ENCODE results near the gene PRSS22. TPM values are rescaled to one million over a fixed set of nuclear protein-coding genes. Genes with fewer than 3 reads are reported as not detected.

The PRSS22 gene
- polyA plus RNA-seq, 1 of the 3 experiments (the other 2 are of a cell fraction): not detected

DNA sequence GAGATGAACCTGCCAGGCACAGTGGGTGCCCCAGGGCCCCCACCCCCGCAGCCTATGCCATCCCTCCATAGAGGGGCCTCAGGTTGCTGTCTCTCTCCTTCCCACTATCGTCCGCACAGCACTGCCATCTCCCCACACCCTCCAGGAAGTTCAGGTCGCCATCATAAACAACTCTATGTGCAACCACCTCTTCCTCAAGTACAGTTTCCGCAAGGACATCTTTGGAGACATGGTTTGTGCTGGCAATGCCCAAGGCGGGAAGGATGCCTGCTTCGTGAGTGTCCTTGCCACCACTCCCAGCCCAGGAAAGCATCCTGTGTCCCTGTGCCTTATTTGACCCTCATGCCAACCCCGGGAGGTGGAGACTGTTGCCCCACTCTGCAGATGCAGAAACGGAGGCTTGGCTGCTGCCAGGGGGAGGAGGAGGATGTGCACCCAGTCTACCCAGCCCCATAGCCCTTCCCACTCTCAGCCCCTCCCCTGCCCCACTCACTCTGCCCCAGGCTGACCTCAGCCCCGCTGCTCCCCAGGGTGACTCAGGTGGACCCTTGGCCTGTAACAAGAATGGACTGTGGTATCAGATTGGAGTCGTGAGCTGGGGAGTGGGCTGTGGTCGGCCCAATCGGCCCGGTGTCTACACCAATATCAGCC is 37.0 kb downstream of the PRSS22 start:
- H3F3A ChIP-seq (replicated peaks; ENCODE audit: insufficient read depth): no peaks in the 10 kb centered on the region
- no peak overlapping the region for H3K4me3 ChIP-seq (ENCODE audit: low read depth in 2 of 2, low read length in 1 of 2)
- DNase-seq: peak; percentile 62
- H3K9me2 ChIP-seq: no peaks in the 10 kb centered on the region
- peak overlapping the region in 1 of 2 experiments; percentile 74; a peak in 2 of 4 replicates for H3K27ac ChIP-seq (ENCODE audit: low read depth in 2 of 2, low read length in 1 of 2)
- H3K4me1 ChIP-seq (ENCODE audit: control insufficient read depth in 1 of 2, insufficient read depth in 2 of 2, low read depth in 1 of 2, low read length in 1 of 2): peaks cover 0 to 24% of the 10 kb centered on the region in 2 experiments; a peak in 1 of 4 replicates
- 57% methylated on average over 12 of the region's 14 CpGs for WGBS (ENCODE audit: low lambda C conversion rate)
- no peak overlapping the region for H2AFZ ChIP-seq (ENCODE audit: low read depth)
- no peak overlapping the region for H3K4me2 ChIP-seq
- H3K9me3 ChIP-seq: no peaks in the 10 kb centered on the region
- ChIA-PET POLR2A (interaction anchor here (1.5 kb wide), 1 partner anchor 43 kb away, joined by 6 read pairs; the partner anchor contains the start of gene ELOB), CTCF (interaction anchor here (1.2 to 2.7 kb wide), 3 partner anchors 10 to 47 kb away, joined by 3 to 13 read pairs (median 10); no protein-coding TSS in a partner anchor)
- no peaks in the 10 kb centered on the region for H3K36me3 ChIP-seq (replicated peaks in 1 of 2; ENCODE audit: control insufficient read depth in 1 of 2, insufficient read depth in 2 of 2, low read length in 1 of 2)
- TF ChIP-seq RCOR1 (IDR thresholded peaks at IDR 0.05; ENCODE audit: low read length) (0 out of 2 replicates have a peak, but pooled peaks have one; percentile 13), RFX5 (IDR thresholded peaks at IDR 0.05; ENCODE audit: low read length) (no peak)
- H3K9ac ChIP-seq: no peak overlapping the region
- H3K27me3 ChIP-seq (ENCODE audit: insufficient read depth): no peaks in the 10 kb centered on the region
- H4K20me1 ChIP-seq (ENCODE audit: insufficient read depth): no peaks in the 10 kb centered on the region
- H3K79me2 ChIP-seq (ENCODE audit: insufficient read depth): no peaks in the 10 kb centered on the region

DNA sequence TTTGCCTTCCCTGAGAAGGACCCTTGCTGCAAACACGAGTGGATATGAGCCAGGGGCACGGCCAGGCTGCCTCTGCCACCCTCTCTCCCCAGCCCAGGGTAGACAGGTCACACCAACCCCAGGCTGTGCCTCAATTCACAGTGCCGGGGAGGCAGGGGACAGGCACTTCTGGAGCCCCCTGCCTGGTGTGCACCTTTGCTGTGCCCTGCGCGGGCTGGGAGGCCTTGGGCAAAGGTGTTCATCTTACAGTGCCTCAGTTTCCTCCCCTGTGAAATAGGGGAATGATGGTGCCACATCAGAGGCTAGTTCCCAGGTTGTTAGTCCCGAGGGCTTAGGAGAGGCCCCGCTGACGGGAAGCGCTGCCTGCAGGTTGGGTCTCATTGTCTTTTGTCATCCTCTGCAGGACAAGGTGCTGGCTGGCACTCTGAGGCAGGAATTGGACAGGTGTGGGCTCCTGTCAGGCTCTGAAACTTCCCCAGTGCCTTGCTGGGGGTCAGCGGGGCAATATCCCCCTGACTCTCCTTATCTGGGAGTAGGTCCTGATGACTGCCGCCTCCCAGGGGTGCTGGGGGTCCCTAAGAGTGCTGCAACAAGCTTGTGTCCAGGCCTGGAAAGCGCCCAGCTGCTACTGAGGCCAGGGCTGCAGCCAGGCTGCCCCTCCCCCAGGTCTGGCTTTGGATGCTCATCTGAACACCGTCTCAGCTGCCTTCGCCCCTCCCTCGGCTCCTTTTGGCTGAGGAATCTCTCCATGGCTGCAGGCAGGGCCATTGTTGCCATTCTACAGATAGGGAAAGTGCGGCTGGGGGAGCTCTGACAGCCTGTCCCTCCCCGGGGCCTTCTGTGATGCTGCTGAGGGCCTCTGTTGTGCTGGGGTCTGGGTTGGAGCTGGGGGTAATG is 37.8 kb downstream of the PRSS22 start:
- Histone ChIP-seq H2AFZ (ENCODE audit: low read depth) (no peak overlapping the region), H3K79me2 (ENCODE audit: insufficient read depth) (no peaks in the 10 kb centered on the region), H3K9me2 (no peaks in the 10 kb centered on the region), H3K9ac (no peak overlapping the region), H3K27me3 (ENCODE audit: insufficient read depth) (no peaks in the 10 kb centered on the region), H4K20me1 (ENCODE audit: insufficient read depth) (no peaks in the 10 kb centered on the region), H3K4me2 (no peak overlapping the region), H3K27ac (ENCODE audit: low read depth in 2 of 2, low read length in 1 of 2) (peak overlapping the region in 1 of 2 experiments; percentile 14; a peak in 1 of 4 replicates), H3F3A (replicated peaks; ENCODE audit: insufficient read depth) (no peaks in the 10 kb centered on the region), H3K36me3 (replicated peaks in 1 of 2; ENCODE audit: control insufficient read depth in 1 of 2, insufficient read depth in 2 of 2, low read length in 1 of 2) (no peaks in the 10 kb centered on the region), H3K9me3 (no peaks in the 10 kb centered on the region), H3K4me1 (ENCODE audit: control insufficient read depth in 1 of 2, insufficient read depth in 2 of 2, low read depth in 1 of 2, low read length in 1 of 2) (peaks cover 0 to 24% of the 10 kb centered on the region in 2 experiments; a peak in 1 of 4 replicates), H3K4me3 (ENCODE audit: low read depth in 2 of 2, low read length in 1 of 2) (no peak overlapping the region)
- DNase-seq: no peak
- CTCF ChIA-PET: no interaction called here
- WGBS (ENCODE audit: low lambda C conversion rate): 62% methylated on average over 11 of the region's 17 CpGs
- POLR2A ChIA-PET: interaction anchor here (1.5 kb wide), 1 partner anchor 43 kb away, joined by 6 read pairs; the partner anchor contains the start of gene ELOB
- TF ChIP-seq, protein P1, sequence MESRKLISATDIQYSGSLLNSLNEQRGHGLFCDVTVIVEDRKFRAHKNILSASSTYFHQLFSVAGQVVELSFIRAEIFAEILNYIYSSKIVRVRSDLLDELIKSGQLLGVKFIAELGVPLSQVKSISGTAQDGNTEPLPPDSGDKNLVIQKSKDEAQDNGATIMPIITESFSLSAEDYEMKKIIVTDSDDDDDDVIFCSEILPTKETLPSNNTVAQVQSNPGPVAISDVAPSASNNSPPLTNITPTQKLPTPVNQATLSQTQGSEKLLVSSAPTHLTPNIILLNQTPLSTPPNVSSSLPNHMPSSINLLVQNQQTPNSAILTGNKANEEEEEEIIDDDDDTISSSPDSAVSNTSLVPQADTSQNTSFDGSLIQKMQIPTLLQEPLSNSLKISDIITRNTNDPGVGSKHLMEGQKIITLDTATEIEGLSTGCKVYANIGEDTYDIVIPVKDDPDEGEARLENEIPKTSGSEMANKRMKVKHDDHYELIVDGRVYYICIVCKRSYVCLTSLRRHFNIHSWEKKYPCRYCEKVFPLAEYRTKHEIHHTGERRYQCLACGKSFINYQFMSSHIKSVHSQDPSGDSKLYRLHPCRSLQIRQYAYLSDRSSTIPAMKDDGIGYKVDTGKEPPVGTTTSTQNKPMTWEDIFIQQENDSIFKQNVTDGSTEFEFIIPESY (IDR thresholded peaks at IDR 0.05; ENCODE audit: borderline replicate concordance, low read depth): no peak
- TF ChIP-seq POLR2AphosphoS5 (IDR thresholded peaks at IDR 0.05; ENCODE audit: low read depth, low read length) (no peak), NRF1 (IDR thresholded peaks at IDR 0.05; ENCODE audit: low read depth, low read length) (no peak), USF2 (IDR thresholded peaks at IDR 0.05; ENCODE audit: borderline replicate concordance, low read depth, low read length) (no peak), NFIC (IDR thresholded peaks at IDR 0.05; ENCODE audit: borderline replicate concordance) (no peak), IRF3 (IDR thresholded peaks at IDR 0.05; ENCODE audit: low read depth, low read length) (no peak), FOXJ3 (CRISPR knock-in tag; IDR thresholded peaks at IDR 0.05) (no peak), GABPA (IDR thresholded peaks at IDR 0.05; ENCODE audit: low read depth) (no peak), YY1 (IDR thresholded peaks at IDR 0.05; ENCODE audit: low read depth) (no peak), RAD21 (IDR thresholded peaks at IDR 0.05; ENCODE audit: low read length) (no peak), JUND (IDR thresholded peaks at IDR 0.05) (no peak)
- TF ChIP-seq, protein P2, sequence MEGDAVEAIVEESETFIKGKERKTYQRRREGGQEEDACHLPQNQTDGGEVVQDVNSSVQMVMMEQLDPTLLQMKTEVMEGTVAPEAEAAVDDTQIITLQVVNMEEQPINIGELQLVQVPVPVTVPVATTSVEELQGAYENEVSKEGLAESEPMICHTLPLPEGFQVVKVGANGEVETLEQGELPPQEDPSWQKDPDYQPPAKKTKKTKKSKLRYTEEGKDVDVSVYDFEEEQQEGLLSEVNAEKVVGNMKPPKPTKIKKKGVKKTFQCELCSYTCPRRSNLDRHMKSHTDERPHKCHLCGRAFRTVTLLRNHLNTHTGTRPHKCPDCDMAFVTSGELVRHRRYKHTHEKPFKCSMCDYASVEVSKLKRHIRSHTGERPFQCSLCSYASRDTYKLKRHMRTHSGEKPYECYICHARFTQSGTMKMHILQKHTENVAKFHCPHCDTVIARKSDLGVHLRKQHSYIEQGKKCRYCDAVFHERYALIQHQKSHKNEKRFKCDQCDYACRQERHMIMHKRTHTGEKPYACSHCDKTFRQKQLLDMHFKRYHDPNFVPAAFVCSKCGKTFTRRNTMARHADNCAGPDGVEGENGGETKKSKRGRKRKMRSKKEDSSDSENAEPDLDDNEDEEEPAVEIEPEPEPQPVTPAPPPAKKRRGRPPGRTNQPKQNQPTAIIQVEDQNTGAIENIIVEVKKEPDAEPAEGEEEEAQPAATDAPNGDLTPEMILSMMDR (IDR thresholded peaks at IDR 0.05): no peak

Measured in SK-N-SH (cell line).